CD4-positive, alpha-beta T cell treated with Interleukin-17A for 4 hours (primary cell): Measurements from ENCODE around the gene GNAQ.
"Not testable (repeated sequence)": the region's sequence is repeated elsewhere in the genome, so short reads cannot be mapped to it uniquely, and the experiment has no call there.

Source experiments
- DNase-seq: peaks from one replicate; pipeline ENCODE4 v3.0.0-alpha.2; 2020; ENCODE audit warnings: mixed read lengths

The GNAQ gene

GRCh38 chr9:77763566-77763965, 268.0 kb downstream of the GNAQ start:
- DNase-seq, result no peak

- DNase-seq, result not testable (repeated sequence)
Observed at GRCh38 chr9:77760919-77761318, 270.7 kb downstream of the GNAQ start.

GRCh38 chr9:77759391-77759790, 272.2 kb downstream of the GNAQ start:
- DNase-seq, result no peak

- no peak for DNase-seq
Observed at GRCh38 chr9:77756449-77756848, 275.2 kb downstream of the GNAQ start.

GRCh38 chr9:77753180-77753579, 278.4 kb downstream of the GNAQ start:
- no peak for DNase-seq

GRCh38 chr9:77752554-77752953, 279.1 kb downstream of the GNAQ start:
- DNase-seq, result no peak

- peak; percentile 21 for DNase-seq
Observed at GRCh38 chr9:77751341-77752091, 280.1 kb downstream of the GNAQ start.

- DNase-seq, result no peak
Observed at GRCh38 chr9:77750981-77751340, 280.6 kb downstream of the GNAQ start.

GRCh38 chr9:77750284-77750683, 281.3 kb downstream of the GNAQ start:
- DNase-seq, result no peak

- no peak for DNase-seq
Observed at GRCh38 chr9:77748214-77748772, 283.3 kb downstream of the GNAQ start.

- DNase-seq, result peak; percentile 10
Observed at GRCh38 chr9:77747163-77747562, 284.4 kb downstream of the GNAQ start.

- DNase-seq, result no peak
Observed at GRCh38 chr9:77744841-77745430, 286.7 kb downstream of the GNAQ start.

GRCh38 chr9:77743386-77743785, 288.2 kb downstream of the GNAQ start:
- no peak for DNase-seq

GRCh38 chr9:77738932-77739331, 292.7 kb downstream of the GNAQ start:
- no peak for DNase-seq

- DNase-seq, result no peak
Observed at GRCh38 chr9:77735494-77735893, 296.1 kb downstream of the GNAQ start.

GRCh38 chr9:77731930-77732329, 299.7 kb downstream of the GNAQ start:
- no peak for DNase-seq

- no peak for DNase-seq
Observed at GRCh38 chr9:77731008-77731698, 300.5 kb downstream of the GNAQ start.

GRCh38 chr9:77729177-77729576, 302.4 kb downstream of the GNAQ start:
- DNase-seq, result no peak

GRCh38 chr9:77726814-77727213, 304.8 kb downstream of the GNAQ start:
- DNase-seq, result no peak

- no peak for DNase-seq
Observed at GRCh38 chr9:77726289-77726688, 305.3 kb downstream of the GNAQ start.

GRCh38 chr9:77725820-77726219, 305.8 kb downstream of the GNAQ start:
- no peak for DNase-seq

GRCh38 chr9:77725046-77725694, 306.4 kb downstream of the GNAQ start:
- no peak for DNase-seq

- not testable (repeated sequence) for DNase-seq
Observed at GRCh38 chr9:77721156-77721555, 310.5 kb downstream of the GNAQ start.
